ENCODE results near the gene RBFOX2.

The RBFOX2 gene

DNA sequence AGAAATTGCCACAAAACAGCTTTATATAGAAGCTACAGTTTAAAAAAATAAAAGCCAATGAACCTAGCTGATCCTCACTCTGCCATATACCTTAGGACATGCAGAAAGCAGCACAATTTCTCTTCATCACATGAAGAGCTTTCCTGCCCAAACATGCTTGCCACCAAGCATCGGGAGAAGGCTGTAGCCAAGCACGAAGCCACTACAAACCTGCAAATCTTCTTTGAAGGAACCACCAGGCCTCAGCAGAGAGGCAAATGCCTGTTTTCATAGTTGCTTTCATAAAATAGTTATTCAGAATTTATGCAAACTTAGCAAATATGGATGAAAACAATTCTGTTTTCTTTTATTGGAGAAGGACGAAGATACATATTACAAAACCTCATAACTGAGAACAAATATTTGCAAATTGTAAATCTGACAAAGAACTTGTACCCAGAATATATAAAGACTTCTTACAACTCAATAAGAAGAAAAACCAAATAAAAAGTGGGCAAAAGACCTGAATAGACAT, 100.3 kb downstream of the RBFOX2 start:
- DNase-seq (ENCODE audit: low read depth) = no peak

DNA sequence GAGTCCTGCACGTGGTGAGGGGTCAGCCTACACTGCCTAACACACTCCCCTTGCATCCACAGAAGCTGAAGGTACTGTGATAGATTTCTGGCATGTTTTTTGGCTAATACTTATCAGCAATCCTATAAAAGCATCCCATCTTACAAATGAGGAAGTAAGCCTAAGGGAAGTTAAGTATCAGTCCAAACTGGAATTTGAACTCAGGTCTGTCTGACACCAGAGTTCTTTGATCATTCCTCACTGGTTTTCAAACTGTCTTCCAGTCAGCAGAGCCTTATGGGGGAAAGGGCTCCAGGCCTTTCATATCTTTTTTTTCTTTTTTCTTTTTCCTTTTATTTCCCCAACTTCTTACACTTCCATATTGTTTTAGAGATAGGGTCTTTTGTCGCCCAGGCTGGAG, 105.6 kb downstream of the RBFOX2 start:
- no peak for DNase-seq (ENCODE audit: low read depth)

DNA sequence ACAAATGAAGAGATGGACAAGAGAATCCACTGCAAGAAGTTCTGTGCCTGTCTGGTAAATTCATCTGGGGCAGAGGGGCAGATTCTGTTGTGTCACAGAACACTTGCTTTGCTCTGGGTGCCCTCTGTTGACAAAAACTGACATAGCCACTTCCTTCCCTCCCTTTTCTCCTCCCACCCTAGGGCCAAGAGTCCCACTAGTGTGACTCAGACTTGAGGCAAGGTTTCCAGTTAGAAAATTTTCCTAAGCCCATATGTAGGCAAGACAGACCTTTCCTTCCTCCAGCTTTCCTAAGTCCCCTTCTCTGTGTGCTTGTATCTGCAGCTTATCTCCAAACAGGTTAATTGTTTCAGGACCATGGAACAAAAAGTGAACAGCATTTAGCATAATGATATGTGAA, 106.8 kb downstream of the RBFOX2 start:
- peak; percentile 92 for DNase-seq (ENCODE audit: low read depth)

GRCh38 chr22:35921044-35921443, 107.6 kb downstream of the RBFOX2 start:
- no peak for DNase-seq (ENCODE audit: low read depth)

- DNase-seq (ENCODE audit: low read depth) = no peak
Measured at GRCh38 chr22:35919002-35919542, 109.6 kb downstream of the RBFOX2 start.

GRCh38 chr22:35918456-35918855, 110.2 kb downstream of the RBFOX2 start:
- no peak for DNase-seq (ENCODE audit: low read depth)

GRCh38 chr22:35917651-35918050, 111.0 kb downstream of the RBFOX2 start:
- DNase-seq (ENCODE audit: low read depth) = no peak

GRCh38 chr22:35915477-35916013, 113.1 kb downstream of the RBFOX2 start:
- peak; percentile 76 for DNase-seq (ENCODE audit: low read depth)

- DNase-seq (ENCODE audit: low read depth) = peak; percentile 94
Measured at GRCh38 chr22:35914665-35915476, 113.8 kb downstream of the RBFOX2 start.

GRCh38 chr22:35914357-35914664, 114.3 kb downstream of the RBFOX2 start:
- DNase-seq (ENCODE audit: low read depth) = no peak

DNA sequence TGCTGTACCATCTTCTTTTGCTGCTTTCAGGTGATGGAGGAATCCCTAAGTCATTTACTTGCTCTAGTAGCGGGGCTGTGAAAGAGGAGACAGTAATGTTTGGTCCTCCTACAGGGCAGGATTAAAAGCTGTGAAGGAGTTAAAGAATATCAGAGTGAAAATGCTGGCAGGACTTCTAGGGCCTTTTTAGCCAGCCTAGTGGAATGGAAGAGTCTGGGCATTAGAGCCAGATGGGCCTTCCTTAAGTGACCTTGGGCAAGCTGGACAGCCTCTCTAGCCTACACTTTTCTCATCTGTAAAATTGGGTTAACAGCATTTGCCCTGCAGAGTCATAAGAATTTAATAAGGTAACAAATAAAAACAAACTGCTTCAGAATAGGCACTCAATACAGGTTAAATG, 114.7 kb downstream of the RBFOX2 start:
- DNase-seq (ENCODE audit: low read depth) = no peak

DNA sequence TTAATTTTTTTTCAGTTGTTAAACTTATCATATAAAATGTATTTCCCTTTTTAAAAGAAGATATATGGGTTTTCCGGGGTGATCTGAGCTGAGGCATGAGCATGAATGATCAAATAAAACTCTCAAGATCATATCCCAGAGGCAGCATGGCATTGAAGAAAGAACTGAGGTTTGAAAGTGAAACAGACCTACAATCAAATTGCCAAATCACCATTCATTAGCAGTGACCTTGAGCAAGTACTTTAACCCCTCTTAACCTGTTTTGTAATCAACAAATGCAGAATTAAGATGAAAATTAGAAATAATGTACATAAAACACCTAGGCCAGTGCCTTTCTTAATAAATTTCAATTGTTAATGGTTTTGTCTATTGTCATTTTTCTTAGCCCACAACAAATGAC, 116.0 kb downstream of the RBFOX2 start:
- no peak for DNase-seq (ENCODE audit: low read depth)

DNA sequence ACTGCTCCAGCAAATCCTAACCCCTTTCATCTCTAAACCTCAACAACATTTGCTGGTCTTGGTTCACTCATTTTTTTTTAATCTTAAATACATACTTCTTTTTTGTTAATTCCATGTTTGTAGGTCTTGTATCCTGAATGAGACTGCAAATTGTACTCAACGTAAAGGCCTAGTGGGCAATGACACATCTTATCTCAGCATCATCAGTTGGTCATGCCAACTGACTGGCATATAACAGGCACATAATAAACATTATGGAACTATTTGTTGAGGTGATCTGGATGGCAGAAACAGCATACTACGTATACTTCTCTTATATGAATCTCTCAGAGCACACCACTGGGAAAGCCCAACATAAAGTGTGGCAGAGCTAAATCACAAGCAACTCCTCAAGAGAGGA, 116.7 kb downstream of the RBFOX2 start:
- no peak for DNase-seq (ENCODE audit: low read depth)

DNA sequence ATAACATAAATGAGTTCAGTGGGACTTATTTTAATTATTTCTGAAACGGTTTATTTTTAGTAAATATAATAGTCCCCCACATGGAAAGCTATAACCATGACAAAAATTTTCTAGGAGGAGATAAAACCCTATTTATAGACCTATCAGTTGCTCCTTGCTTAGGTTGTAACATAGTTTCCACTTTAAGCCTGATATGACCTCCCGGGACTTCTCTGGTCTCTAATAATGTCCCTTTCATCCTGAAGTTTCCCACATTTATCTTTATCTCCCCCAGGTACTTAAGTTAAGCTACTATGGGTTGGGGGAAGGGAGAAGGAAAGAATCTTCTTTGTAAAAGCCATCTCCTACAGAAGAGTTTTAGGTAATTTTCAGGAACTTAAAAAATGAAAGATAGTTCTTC, 117.7 kb downstream of the RBFOX2 start:
- DNase-seq (ENCODE audit: low read depth) = no peak

DNA sequence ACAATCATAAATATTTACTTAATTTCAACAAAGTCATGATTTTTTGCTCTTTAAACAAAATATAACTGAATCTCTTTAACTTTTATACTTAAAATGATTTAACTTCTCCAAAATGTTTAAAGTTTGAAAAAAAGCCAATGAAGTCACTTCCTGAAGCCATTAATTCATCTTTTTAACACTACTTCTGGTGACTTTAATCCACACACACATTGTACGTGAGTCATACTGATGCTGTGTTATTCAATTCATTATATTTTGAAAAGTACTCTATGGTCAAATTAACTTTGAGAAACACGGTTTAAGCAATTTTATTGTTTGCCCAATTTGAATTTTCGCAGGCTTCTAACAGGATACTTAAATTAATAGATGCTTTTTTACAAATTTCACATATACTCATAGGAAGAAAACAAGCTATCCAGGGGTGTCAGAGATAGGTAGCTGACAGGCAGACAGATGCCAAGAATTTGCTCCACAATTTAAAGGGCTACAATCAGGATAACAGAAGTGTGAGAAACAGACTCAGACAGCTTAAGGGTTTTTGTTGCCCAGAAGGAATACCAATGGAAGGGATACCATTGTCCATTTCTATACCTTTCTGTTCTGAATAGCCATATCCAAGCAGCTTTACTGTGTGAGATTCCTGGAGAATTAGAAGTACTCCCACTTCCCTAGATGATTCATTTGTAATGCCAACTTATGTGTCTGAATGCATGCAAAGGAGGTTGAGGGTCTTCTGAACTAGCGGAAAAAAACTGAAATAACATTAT, 118.4 kb downstream of the RBFOX2 start:
- DNase-seq (ENCODE audit: low read depth) = peak; percentile 66

GRCh38 chr22:35905894-35906293, 122.7 kb downstream of the RBFOX2 start:
- no peak for DNase-seq (ENCODE audit: low read depth)

- no peak for DNase-seq (ENCODE audit: low read depth)
Measured at GRCh38 chr22:35904752-35905151, 123.9 kb downstream of the RBFOX2 start.

- DNase-seq (ENCODE audit: low read depth) = no peak
Measured at GRCh38 chr22:35904336-35904692, 124.3 kb downstream of the RBFOX2 start.

DNA sequence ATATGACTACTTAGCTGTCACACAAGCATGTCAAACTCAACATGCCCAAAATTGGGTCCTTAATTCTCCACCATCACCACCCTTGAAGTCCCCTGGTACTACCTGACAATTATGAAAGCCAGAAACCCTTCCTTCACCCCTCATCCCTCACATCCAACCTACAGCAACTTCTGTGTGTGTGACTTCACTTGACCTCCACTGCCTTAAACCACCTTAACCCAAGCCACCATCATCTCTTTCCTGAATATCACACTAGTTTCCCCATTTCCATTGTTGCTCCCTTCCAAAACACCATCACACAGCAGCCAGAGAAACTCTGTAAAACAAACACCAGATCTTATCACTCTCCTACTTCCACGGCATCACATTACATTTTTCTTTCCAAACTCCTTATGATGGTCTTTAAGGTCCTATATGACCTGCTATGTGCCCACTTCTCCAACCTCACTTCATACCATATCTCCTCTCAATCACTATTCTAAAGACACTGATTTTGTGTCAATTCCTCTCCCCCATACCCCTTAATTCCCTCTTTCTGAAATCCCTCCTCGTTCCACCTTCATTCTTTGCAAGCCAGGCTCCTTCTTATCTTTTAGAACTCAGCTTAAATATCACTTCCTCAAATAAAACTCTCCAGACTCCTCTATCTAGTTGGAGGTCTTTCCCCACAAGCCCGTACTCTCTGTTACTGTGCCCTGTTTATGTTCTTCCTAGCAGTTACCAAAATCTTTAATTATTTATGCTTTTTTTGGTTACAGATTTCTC, 124.9 kb downstream of the RBFOX2 start:
- no peak for DNase-seq (ENCODE audit: low read depth)

GRCh38 chr22:35900483-35901168, 128.0 kb downstream of the RBFOX2 start:
- DNase-seq (ENCODE audit: low read depth) = peak; percentile 73

- DNase-seq (ENCODE audit: low read depth) = no peak
Measured at GRCh38 chr22:35899736-35900135, 128.9 kb downstream of the RBFOX2 start.
